ENCODE results near the gene RAP2B.

RAP2B gene

GRCh38 chr3:153160451-153161137, 1.4 kb upstream of the RAP2B start:
- peak; percentile 55 for DNase-seq (ENCODE audit: low spot score)

GRCh38 chr3:153161138-153161713, 800 bp upstream of the RAP2B start:
- DNase-seq (ENCODE audit: low spot score): peak; percentile 98

GRCh38 chr3:153162513-153163392, 727 bp downstream of the RAP2B start:
- peak; percentile 25 for DNase-seq (ENCODE audit: low spot score)

- peak; percentile 14 for DNase-seq (ENCODE audit: low spot score)
Observed at GRCh38 chr3:153163393-153163724, 1.3 kb downstream of the RAP2B start.

- no peak for DNase-seq (ENCODE audit: low spot score)
Observed at GRCh38 chr3:153163756-153164550, 1.9 kb downstream of the RAP2B start.

GRCh38 chr3:153165261-153165681, 3.2 kb downstream of the RAP2B start:
- peak; percentile 8 for DNase-seq (ENCODE audit: low spot score)

- no peak for DNase-seq (ENCODE audit: low spot score)
Observed at GRCh38 chr3:153166206-153166605, 4.2 kb downstream of the RAP2B start.

GRCh38 chr3:153166796-153167195, 4.8 kb downstream of the RAP2B start:
- DNase-seq (ENCODE audit: low spot score): no peak

- no peak for DNase-seq (ENCODE audit: low spot score)
Observed at GRCh38 chr3:153169793-153170383, 7.9 kb downstream of the RAP2B start.

- DNase-seq (ENCODE audit: low spot score): no peak
Observed at GRCh38 chr3:153171256-153171655, 9.2 kb downstream of the RAP2B start.

GRCh38 chr3:153171918-153172317, 9.9 kb downstream of the RAP2B start:
- DNase-seq (ENCODE audit: low spot score): no peak

GRCh38 chr3:153172796-153173757, 11.1 kb downstream of the RAP2B start:
- no peak for DNase-seq (ENCODE audit: low spot score)

- DNase-seq (ENCODE audit: low spot score): no peak
Observed at GRCh38 chr3:153173758-153174516, 11.9 kb downstream of the RAP2B start.

GRCh38 chr3:153176197-153176596, 14.2 kb downstream of the RAP2B start:
- no peak for DNase-seq (ENCODE audit: low spot score)

- DNase-seq (ENCODE audit: low spot score): no peak
Observed at GRCh38 chr3:153180860-153181372, 18.9 kb downstream of the RAP2B start.

GRCh38 chr3:153182501-153183293, 20.7 kb downstream of the RAP2B start:
- DNase-seq (ENCODE audit: low spot score): no peak

- no peak for DNase-seq (ENCODE audit: low spot score)
Observed at GRCh38 chr3:153190923-153191322, 28.9 kb downstream of the RAP2B start.

GRCh38 chr3:153192327-153192726, 30.3 kb downstream of the RAP2B start:
- DNase-seq (ENCODE audit: low spot score): no peak

Measured in cerebellar cortex (tissue), 1 donor.